GM18508 (cell line): ENCODE measurements around the gene TM7SF2.
A peak's percentile ranks its signal among the peaks of the same experiment; 100 is the strongest.

ENCODE experiments used
- ATAC-seq: cut with Tn5 transposase; IDR thresholded peaks from one replicate; pipeline ENCODE4 v1.9.1; 2021; ENCODE audit warnings: moderate number of reproducible peaks; ENCODE audit not compliant: insufficient read depth, unreplicated experiment

Gene TM7SF2

GRCh38 chr11:65087827-65088226, 23.8 kb upstream of the TM7SF2 start:
- ATAC-seq, result no peak

GRCh38 chr11:65089621-65090020, 22.1 kb upstream of the TM7SF2 start:
- ATAC-seq, result no peak

- no peak for ATAC-seq
Observed at GRCh38 chr11:65090628-65091027, 21.0 kb upstream of the TM7SF2 start.

DNA sequence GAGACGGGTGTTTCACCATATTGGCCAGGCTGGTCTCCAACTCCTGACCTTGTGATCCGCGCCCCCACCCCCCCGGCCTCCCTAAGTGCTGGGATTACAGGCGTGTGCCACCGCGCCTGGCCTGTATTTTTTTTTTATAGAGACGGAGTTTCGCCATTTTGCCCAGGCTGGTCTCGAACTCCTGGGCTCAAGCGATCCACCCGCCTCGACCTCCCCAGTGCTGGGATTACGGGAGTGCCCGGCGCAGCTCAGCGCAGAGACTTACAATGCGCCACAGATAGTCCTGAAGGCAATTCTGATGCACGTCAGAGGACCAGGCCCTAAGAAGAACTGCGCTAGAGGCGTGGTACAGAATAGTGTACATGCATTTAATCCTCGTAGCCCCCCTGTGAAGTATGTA, 16.2 kb upstream of the TM7SF2 start:
- ATAC-seq, result no peak

DNA sequence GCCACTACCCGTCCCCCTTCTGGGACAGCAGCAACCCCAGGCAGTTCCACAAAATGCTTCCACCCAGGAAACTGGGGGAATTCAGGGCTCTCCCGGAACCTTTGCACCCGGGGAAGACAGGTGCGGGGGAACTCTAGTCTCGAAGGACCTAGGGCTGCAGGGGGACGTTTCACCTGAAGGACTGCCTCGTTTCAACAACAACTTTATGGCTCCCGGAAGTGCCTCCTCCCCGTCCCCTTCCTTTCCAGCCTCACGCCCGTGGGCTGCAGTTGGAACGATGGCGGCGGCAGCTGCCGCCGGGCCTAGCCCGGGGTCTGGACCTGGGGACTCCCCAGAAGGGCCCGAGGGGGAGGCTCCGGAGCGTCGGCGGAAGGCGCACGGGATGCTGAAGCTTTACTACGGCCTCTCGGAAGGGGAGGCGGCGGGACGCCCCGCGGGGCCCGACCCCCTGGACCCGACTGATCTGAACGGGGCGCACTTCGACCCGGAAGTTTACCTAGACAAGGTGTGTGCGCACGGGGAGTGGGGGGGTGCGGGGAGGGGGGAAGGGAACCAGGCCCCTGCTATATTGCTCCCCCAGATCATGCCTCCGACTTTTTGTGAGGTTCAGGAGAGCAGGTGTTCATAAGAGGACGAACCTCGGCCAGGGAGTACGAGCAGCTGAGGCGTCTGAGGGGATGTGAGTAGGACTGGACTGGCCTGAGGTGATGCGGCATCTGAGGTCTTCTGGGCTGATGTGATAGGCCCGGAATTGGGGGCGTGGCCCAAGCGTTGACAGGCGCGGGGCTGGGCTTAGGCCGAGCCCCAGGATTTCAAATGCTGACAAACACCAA, 15.5 kb upstream of the TM7SF2 start, which contains the start of gene VPS51:
TSS of gene VPS51 (plus strand) at position 241 of the 833 bp plus-strand sequence. CDS start at position 278, 37 bp downstream.
- peak; percentile 59 for ATAC-seq

- no peak for ATAC-seq
Observed at GRCh38 chr11:65096926-65097325, 14.7 kb upstream of the TM7SF2 start.

GRCh38 chr11:65100674-65101350, 10.9 kb upstream of the TM7SF2 start:
- ATAC-seq, result no peak

GRCh38 chr11:65102142-65103095, 9.3 kb upstream of the TM7SF2 start:
- ATAC-seq, result no peak

GRCh38 chr11:65103476-65103875, 8.2 kb upstream of the TM7SF2 start:
- ATAC-seq, result no peak

- ATAC-seq, result no peak
Observed at GRCh38 chr11:65104628-65105027, 7.0 kb upstream of the TM7SF2 start.

GRCh38 chr11:65107078-65107477, 4.6 kb upstream of the TM7SF2 start:
- ATAC-seq, result no peak

DNA sequence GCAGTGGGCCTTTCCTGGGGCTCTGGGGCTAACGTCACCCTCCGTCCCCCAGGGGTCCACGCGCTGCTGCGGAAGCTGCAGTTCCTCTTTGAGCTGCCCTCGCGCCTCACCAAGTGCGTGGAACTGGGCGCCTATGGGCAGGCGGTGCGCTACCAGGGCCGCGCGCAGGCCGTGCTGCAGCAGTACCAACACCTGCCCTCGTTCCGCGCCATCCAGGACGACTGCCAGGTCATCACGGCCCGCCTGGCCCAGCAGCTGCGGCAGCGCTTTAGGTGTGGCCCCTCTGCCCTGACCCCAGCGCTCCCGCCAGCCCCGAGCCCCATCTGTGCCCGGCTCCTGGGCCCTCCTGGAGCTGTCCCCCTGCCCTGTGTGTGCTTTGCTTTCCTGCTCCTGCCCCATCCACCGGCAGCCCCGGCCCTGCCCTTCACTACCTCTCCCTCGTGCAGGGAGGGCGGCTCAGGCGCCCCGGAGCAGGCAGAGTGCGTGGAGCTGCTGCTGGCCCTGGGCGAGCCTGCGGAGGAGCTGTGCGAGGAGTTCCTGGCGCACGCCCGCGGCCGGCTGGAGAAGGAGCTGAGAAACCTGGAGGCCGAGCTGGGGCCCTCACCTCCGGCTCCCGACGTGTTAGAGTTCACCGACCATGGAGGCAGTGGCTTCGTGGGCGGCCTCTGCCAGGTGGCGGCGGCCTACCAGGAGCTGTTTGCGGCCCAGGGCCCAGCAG, 3.8 kb upstream of the TM7SF2 start:
- no peak for ATAC-seq

DNA sequence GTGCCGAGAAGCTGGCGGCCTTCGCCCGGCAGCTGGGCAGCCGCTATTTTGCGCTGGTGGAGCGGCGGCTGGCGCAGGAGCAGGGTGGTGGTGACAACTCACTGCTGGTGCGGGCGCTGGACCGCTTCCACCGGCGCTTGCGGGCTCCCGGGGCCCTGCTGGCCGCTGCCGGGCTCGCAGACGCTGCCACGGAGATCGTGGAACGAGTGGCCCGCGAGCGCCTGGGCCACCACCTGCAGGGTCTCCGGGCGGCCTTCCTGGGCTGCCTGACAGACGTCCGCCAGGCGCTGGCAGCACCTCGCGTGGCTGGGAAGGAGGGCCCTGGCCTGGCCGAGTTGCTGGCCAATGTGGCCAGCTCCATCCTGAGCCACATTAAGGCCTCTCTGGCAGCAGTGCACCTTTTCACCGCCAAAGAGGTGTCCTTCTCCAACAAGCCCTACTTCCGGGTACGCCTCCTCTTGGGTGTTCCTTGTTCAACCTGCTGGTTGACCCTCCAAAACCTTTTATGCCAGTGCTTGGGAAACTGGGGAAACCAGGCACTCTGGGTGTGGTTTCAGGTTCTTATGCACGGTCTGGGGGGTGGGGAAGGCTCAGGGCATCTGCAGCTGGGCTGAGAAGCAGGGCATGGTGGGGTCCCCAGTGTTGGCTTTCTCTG, 3.1 kb upstream of the TM7SF2 start:
- ATAC-seq, result no peak

- ATAC-seq, result no peak
Observed at GRCh38 chr11:65109231-65110198, 2.2 kb upstream of the TM7SF2 start.

GRCh38 chr11:65110354-65110861, 1.3 kb upstream of the TM7SF2 start:
- ATAC-seq, result no peak

DNA sequence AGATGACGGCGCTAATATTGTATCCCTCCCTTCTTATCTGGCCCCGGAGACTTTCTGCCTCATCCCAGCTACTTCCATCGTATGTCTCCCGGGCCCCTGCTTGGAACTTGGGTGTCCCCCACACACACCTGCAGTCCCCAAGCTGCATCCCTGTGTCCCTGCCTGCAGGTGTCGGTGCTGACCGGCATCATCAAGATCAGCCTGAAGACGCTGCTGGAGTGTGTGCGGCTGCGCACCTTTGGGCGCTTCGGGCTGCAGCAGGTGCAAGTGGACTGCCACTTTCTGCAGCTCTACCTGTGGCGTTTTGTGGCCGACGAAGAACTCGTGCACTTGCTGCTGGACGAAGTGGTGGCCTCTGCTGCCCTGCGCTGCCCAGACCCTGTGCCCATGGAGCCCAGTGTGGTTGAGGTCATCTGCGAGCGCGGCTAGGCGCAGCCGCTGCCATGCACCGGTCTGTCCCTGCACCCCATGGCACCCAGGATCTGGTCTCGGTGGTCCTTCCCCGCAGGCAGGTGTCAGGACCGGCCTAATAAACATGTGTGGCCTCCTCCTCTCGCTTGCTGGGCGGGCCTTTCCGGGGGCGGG, 421 bp upstream of the TM7SF2 start:
- ATAC-seq, result no peak

DNA sequence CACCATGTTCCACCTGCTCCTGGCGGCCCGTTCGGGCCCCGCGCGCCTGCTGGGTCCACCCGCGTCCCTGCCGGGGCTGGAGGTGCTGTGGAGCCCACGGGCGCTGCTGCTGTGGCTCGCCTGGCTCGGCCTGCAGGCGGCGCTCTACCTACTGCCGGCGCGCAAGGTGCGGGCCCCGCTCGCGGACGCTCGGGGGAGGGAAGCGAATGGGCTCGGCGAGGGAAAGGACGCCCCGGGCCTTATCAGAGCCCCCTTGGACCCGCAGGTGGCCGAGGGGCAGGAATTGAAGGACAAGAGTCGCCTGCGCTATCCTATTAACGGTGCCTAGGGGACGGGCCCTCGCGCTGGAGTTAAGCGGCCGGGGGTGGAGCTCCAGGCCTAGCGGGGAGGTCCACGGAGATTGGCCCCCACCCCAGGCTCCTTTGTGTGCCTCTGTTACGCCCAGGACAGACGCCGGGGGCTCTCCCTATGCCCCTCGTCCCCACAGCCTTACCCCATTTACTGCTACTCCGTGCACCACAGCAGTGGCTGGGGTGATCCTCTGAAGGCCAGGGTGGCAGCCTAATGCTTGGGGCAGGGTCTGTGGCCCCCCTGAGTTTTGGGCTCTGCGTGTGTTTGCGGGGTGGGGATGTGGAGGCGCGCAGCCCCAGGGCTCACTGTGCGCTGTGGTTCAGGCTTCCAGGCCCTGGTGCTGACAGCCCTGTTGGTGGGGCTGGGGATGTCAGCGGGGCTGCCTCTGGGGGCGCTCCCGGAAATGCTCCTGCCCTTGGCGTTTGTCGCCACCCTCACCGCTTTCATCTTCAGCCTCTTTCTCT, 1.1 kb downstream of the TM7SF2 start:
- ATAC-seq, result no peak
